Endothelial cell of umbilical vein (primary cell): ENCODE results near the gene RNLS. TPM values are rescaled to one million over a fixed set of nuclear protein-coding genes. Genes with fewer than 3 reads are reported as not detected.

Experiments used
- BruUV-seq: library from RNA; stranded (reverse); fragments of 400-500 nt; replicated peaks from 2 replicates; lab custom pipeline; 2021; lab: Mats Ljungman, UMichigan
- CTCF ChIA-PET: fragments of 300-600, 350-600 bp; sonication (Branson Sonifier 250); formaldehyde crosslinking; loops from one replicate; lab custom pipeline; 2021; ENCODE audit warnings: antibody characterized with exemption, inconsistent platforms; lab: Charles Lee
- POLR2A ChIA-PET: fragments of 300-600, 350-600 bp; sonication (Branson Sonifier 250); formaldehyde crosslinking; loops from one replicate; lab custom pipeline; 2021; ENCODE audit warnings: antibody characterized with exemption, inconsistent platforms; lab: Charles Lee
- DNase-seq: peaks from one replicate; pipeline ENCODE4 v3.0.0-alpha.2; 2011; ENCODE audit warnings: low read depth, low spot score
- FAIRE-seq: peaks from 2 replicates; lab custom pipeline; 2011; peaks lifted over from hg19 to GRCh38; lab: Jason Lieb, UNC
- H2AFZ ChIP-seq: 2 replicates; pipeline ENCODE4 v1.6.0; 2012; ENCODE audit warnings: low read depth, low read length, control low read depth, inconsistent platforms
- H3K27ac ChIP-seq: 2 replicates; pipeline ENCODE4 v1.5.1; 2011; ENCODE audit warnings: low read depth, mild to moderate bottlenecking, control low read depth, low read length, moderate library complexity; ENCODE audit not compliant: insufficient read depth
- H3K27me3 ChIP-seq, 2 experiments: 2 replicates each; pipeline versions ENCODE4 v1.6.0 to v1.6.1; 2011; ENCODE audit warnings: low read length in 2 of 2, mixed read lengths in 1 of 2; ENCODE audit not compliant: control insufficient read depth in 2 of 2, insufficient read depth in 2 of 2
- H3K36me3 ChIP-seq, 2 experiments: 2 replicates in 1 of 2; 3 replicates in 1 of 2; pipeline ENCODE4 v1.5.1; 2011; ENCODE audit warnings: low read length in 2 of 2, mild to moderate bottlenecking in 1 of 2, moderate library complexity in 1 of 2; ENCODE audit not compliant: control insufficient read depth in 2 of 2, insufficient read depth in 2 of 2; ENCODE audit errors: extremely low read depth in 1 of 2
- H3K4me1 ChIP-seq: 3 replicates; pipeline ENCODE4 v1.5.1; 2011; ENCODE audit warnings: mild to moderate bottlenecking, low read length; ENCODE audit not compliant: control insufficient read depth, insufficient read depth; ENCODE audit errors: extremely low read depth
- H3K4me2 ChIP-seq: 2 replicates; pipeline ENCODE4 v1.6.1; 2011; ENCODE audit warnings: low read length, control low read depth, mixed read lengths; ENCODE audit not compliant: insufficient read depth
- H3K4me3 ChIP-seq, 3 experiments: fragments of 200-600 bp in 1 of 3; sonication (generic), shearing (Covaris generic) in 1 of 3; replicated peaks in 1 of 3; 2 replicates each; pipeline ENCODE4 v1.5.1; 2011 to 2016; ENCODE audit warnings: control low read depth in 3 of 3, low read length in 3 of 3, mild to moderate bottlenecking in 2 of 3, inconsistent platforms in 1 of 3, low read depth in 1 of 3, moderate library complexity in 1 of 3; ENCODE audit not compliant: insufficient read depth in 1 of 3
- H3K79me2 ChIP-seq: 2 replicates; pipeline ENCODE4 v1.6.0; 2012; ENCODE audit warnings: low read length, inconsistent platforms; ENCODE audit not compliant: control insufficient read depth, insufficient read depth
- H3K9ac ChIP-seq: replicated peaks from 2 replicates; pipeline ENCODE3; 2011; ENCODE audit warnings: low read length, control low read depth; ENCODE audit not compliant: insufficient read depth; ENCODE audit errors: extremely low read depth
- H3K9me1 ChIP-seq: replicated peaks from 3 replicates; pipeline ENCODE4 v1.6.0; 2011; ENCODE audit warnings: mild to moderate bottlenecking, low read length; ENCODE audit not compliant: control insufficient read depth, insufficient read depth; ENCODE audit errors: extremely low read depth
- H3K9me3 ChIP-seq: replicated peaks from 2 replicates; pipeline ENCODE4 v1.5.1; 2012; ENCODE audit warnings: low read length, inconsistent platforms; ENCODE audit not compliant: control insufficient read depth, insufficient read depth
- H4K20me1 ChIP-seq: replicated peaks from 2 replicates; pipeline ENCODE3; 2011; ENCODE audit warnings: mild to moderate bottlenecking, low read length; ENCODE audit not compliant: control insufficient read depth, insufficient read depth; ENCODE audit errors: extremely low read depth
- CTCF ChIP-seq, 2 donors: IDR thresholded peaks; 1 replicate in 1 of 2; 2 replicates in 1 of 2; pipeline ENCODE4 v1.5.1; 2011; ENCODE audit warnings: low read length in 2 of 2, mild to moderate bottlenecking in 2 of 2, moderate library complexity in 2 of 2, control low read depth in 1 of 2, inconsistent platforms in 1 of 2, low read depth in 1 of 2; ENCODE audit not compliant: insufficient read depth in 1 of 2; ENCODE audit errors: extremely low read depth in 1 of 2
- EZH2 ChIP-seq: IDR thresholded peaks from 2 replicates; pipeline ENCODE4 v1.6.1; 2012; ENCODE audit warnings: borderline replicate concordance, low read depth, mild to moderate bottlenecking, moderate library complexity, low read length, inconsistent platforms; ENCODE audit not compliant: severe bottlenecking
- FOS ChIP-seq: IDR thresholded peaks from 2 replicates; pipeline ENCODE4 v1.6.1; 2011; ENCODE audit warnings: mild to moderate bottlenecking, low read length, moderate library complexity, borderline replicate concordance; ENCODE audit not compliant: insufficient read depth
- GATA2 ChIP-seq: IDR thresholded peaks from 2 replicates; pipeline ENCODE4 v1.7.0; 2011; ENCODE audit warnings: low read depth, mild to moderate bottlenecking, moderate library complexity, mixed read lengths, low read length; ENCODE audit not compliant: insufficient read length, insufficient read depth
- JUN ChIP-seq: IDR thresholded peaks from 2 replicates; pipeline ENCODE4 v1.6.1; 2011; ENCODE audit warnings: borderline replicate concordance, low read depth; ENCODE audit not compliant: insufficient read length, insufficient read depth
- MAX ChIP-seq: IDR thresholded peaks from 2 replicates; pipeline ENCODE4 v1.6.1; 2011; ENCODE audit not compliant: insufficient read depth, insufficient read length
- MYC ChIP-seq: IDR thresholded peaks from one replicate; pipeline ENCODE4 v1.6.1; 2011; ENCODE audit warnings: mild to moderate bottlenecking, low read depth, low read length
- POLR2A ChIP-seq: IDR thresholded peaks from 2 replicates; pipeline ENCODE4 v1.6.1; 2012; ENCODE audit warnings: low read depth, mild to moderate bottlenecking, control low read depth, low read length
- POLR2AphosphoS5 ChIP-seq: IDR thresholded peaks from 2 replicates; pipeline ENCODE4 v1.6.1; 2012; ENCODE audit warnings: low read depth, mild to moderate bottlenecking, control low read depth, low read length, moderate library complexity; ENCODE audit not compliant: insufficient read depth
- dilution Hi-C: fragments of 300-500 bp; cut with MboI; formaldehyde crosslinking; loops from one replicate; pipeline ENCODE4 v1.15.0; 2019; ENCODE audit warnings: low sequenced_read_pairs; ENCODE audit not compliant: extremely low pct_ligation_motif_present
- intact Hi-C: fragments of 100-400 bp; cut with micrococcal nuclease; formaldehyde crosslinking; loops from one replicate; pipeline ENCODE4 v1.10.0; 2022
- polyA plus RNA-seq, 4 experiments: library from polyadenylated mRNA; depleted of rRNA in 3 of 4; stranded (reverse) in 3 of 4; unstranded in 1 of 4; fragments of >200 nt; gene quantifications; 2 replicates each; pipeline versions ENCODE4 v1.2.1 to v1.2.3, GENCODE V29; 2011 to 2012; ENCODE audit warnings: missing spikeins in 1 of 4
- total RNA-seq: library from RNA; stranded (reverse); gene quantifications from 2 replicates; pipeline ENCODE4 v1.2.3, GENCODE V29; 2021

The RNLS gene
- total and polyA plus RNA-seq, 2 donors (not counting 3 experiments of a cell fraction or from before 2014, with no cell fraction given) = 2.5 to 4.6 TPM

- POLR2A ChIA-PET = no interaction called here
- intact Hi-C loops = no loop called here
- no peak overlapping the region for H3K4me3 ChIP-seq
- H3K27ac ChIP-seq = no peak overlapping the region
- no peak for TF ChIP-seq POLR2A
- TF ChIP-seq EZH2 = no peak
- no peak for TF ChIP-seq MYC
- DNase-seq (no peak), FAIRE-seq (no peak)
- H3K9me3 ChIP-seq = no peaks in the 10 kb centered on the region
- H3K4me2 ChIP-seq = no peak overlapping the region
- dilution Hi-C loops = no loop called here
- H3K79me2 ChIP-seq = no peaks in the 10 kb centered on the region
- no peaks in the 10 kb centered on the region for H3K36me3 ChIP-seq
- no peaks in the 10 kb centered on the region for H3K4me1 ChIP-seq
- no peak overlapping the region for H2AFZ ChIP-seq
- no peak overlapping the region for H3K9ac ChIP-seq
- no peaks in the 10 kb centered on the region for H4K20me1 ChIP-seq
- H3K9me1 ChIP-seq = no peaks in the 10 kb centered on the region
- H3K27me3 ChIP-seq = no peaks in the 10 kb centered on the region
- CTCF ChIA-PET = no interaction called here
- no TSS peak for BruUV-seq
Measured at GRCh38 chr10:88314362-88314761, 268.8 kb downstream of the RNLS start.

GRCh38 chr10:88313878-88314277 lies 269.2 kb downstream of the RNLS start:
- no peak overlapping the region for H3K9ac ChIP-seq
- dilution Hi-C loops = no loop called here
- CTCF ChIA-PET = interaction anchor here (1.1 kb wide), 1 partner anchor 11 kb away, joined by 3 read pairs; no protein-coding TSS in a partner anchor
- DNase-seq = no peak
- H3K79me2 ChIP-seq = no peaks in the 10 kb centered on the region
- no peak overlapping the region for H3K27ac ChIP-seq
- TF ChIP-seq MAX (no peak), POLR2AphosphoS5 (no peak), EZH2 (no peak), FOS (no peak), GATA2 (no peak), POLR2A (no peak), CTCF (IDR thresholded peaks at IDR 0.05; ENCODE audit: extremely low read depth in 1 of 2, insufficient read depth in 1 of 2, low read depth in 1 of 2, low read length in 2 of 2) (no peak), MYC (no peak), JUN (no peak)
- no peaks in the 10 kb centered on the region for H3K4me1 ChIP-seq
- no peaks in the 10 kb centered on the region for H3K36me3 ChIP-seq
- no peaks in the 10 kb centered on the region for H3K27me3 ChIP-seq
- H3K4me3 ChIP-seq = no peak overlapping the region
- H3K4me2 ChIP-seq = no peak overlapping the region
- intact Hi-C loops = no loop called here
- POLR2A ChIA-PET = no interaction called here
- H2AFZ ChIP-seq = no peak overlapping the region
- H3K9me3 ChIP-seq = no peaks in the 10 kb centered on the region
- no peak for FAIRE-seq
- no peaks in the 10 kb centered on the region for H3K9me1 ChIP-seq
- H4K20me1 ChIP-seq = no peaks in the 10 kb centered on the region
- no TSS peak for BruUV-seq
